Muscle layer of duodenum (tissue), 2 donors: ENCODE data around the gene CSNK1E.

Experiments
- H3K27ac ChIP-seq: one replicate; pipeline ENCODE4 v1.7.0; 2013; ENCODE audit warnings: mild to moderate bottlenecking, low read length
- H3K27me3 ChIP-seq: one replicate; pipeline ENCODE4 v1.7.0; 2013; ENCODE audit warnings: low read depth, mild to moderate bottlenecking, control low read depth, low read length
- H3K36me3 ChIP-seq, 2 donors: one replicate each; pipeline ENCODE4 v1.7.0; 2013; ENCODE audit warnings: low read length in 2 of 2, control low read depth in 1 of 2, mild to moderate bottlenecking in 1 of 2; ENCODE audit not compliant: insufficient read depth in 2 of 2, control insufficient read depth in 1 of 2
- H3K4me1 ChIP-seq, 2 donors: one replicate each; pipeline ENCODE4 v1.7.0; 2013; ENCODE audit warnings: low read length in 2 of 2, mild to moderate bottlenecking in 2 of 2, control low read depth in 1 of 2, moderate library complexity in 1 of 2; ENCODE audit not compliant: insufficient read depth in 2 of 2, control insufficient read depth in 1 of 2
- H3K4me3 ChIP-seq, 2 donors: one replicate each; pipeline ENCODE4 v1.7.0; 2013; ENCODE audit warnings: low read length in 2 of 2, low read depth in 1 of 2, mild to moderate bottlenecking in 1 of 2
- H3K9me3 ChIP-seq, 2 donors: one replicate each; pipeline ENCODE4 v1.7.0; 2013; ENCODE audit warnings: low read length in 2 of 2, control low read depth in 1 of 2, mild to moderate bottlenecking in 1 of 2; ENCODE audit not compliant: control insufficient read depth in 1 of 2
- donor health status: healthy.

CSNK1E gene

GRCh38 chr22:38286915-38287669 is 30.1 kb downstream of the CSNK1E start:
- Histone ChIP-seq H3K9me3 (no peaks in the 10 kb centered on the region), H3K36me3 (peaks cover 0 to 13% of the 10 kb centered on the region in 2 donors), H3K4me3 (no peak overlapping the region), H3K4me1 (peaks cover 0 to 12% of the 10 kb centered on the region in 2 donors), H3K27me3 (no peaks in the 10 kb centered on the region), H3K27ac (no peak overlapping the region)

GRCh38 chr22:38285018-38285417 is 32.2 kb downstream of the CSNK1E start:
- Histone ChIP-seq H3K27ac (no peak overlapping the region), H3K9me3 (no peaks in the 10 kb centered on the region), H3K36me3 (peaks cover 0 to 7% of the 10 kb centered on the region in 2 donors), H3K4me1 (peaks cover 0 to 11% of the 10 kb centered on the region in 2 donors), H3K4me3 (no peak overlapping the region), H3K27me3 (no peaks in the 10 kb centered on the region)

- H3K9me3 ChIP-seq: no peaks in the 10 kb centered on the region
- no peak overlapping the region for H3K4me3 ChIP-seq
- H3K36me3 ChIP-seq: no peaks in the 10 kb centered on the region
- H3K4me1 ChIP-seq: peaks cover 0 to 11% of the 10 kb centered on the region in 2 donors
- H3K27ac ChIP-seq: peak overlapping the region; percentile 82
- no peaks in the 10 kb centered on the region for H3K27me3 ChIP-seq
Measured at GRCh38 chr22:38284042-38284402, 33.2 kb downstream of the CSNK1E start.

GRCh38 chr22:38282397-38282796 is 34.8 kb downstream of the CSNK1E start:
- H3K9me3 ChIP-seq: no peaks in the 10 kb centered on the region
- peaks cover 0 to 11% of the 10 kb centered on the region in 2 donors for H3K4me1 ChIP-seq
- no peak overlapping the region for H3K4me3 ChIP-seq
- H3K27ac ChIP-seq: no peak overlapping the region
- H3K27me3 ChIP-seq: no peaks in the 10 kb centered on the region
- H3K36me3 ChIP-seq: no peaks in the 10 kb centered on the region

- H3K27ac ChIP-seq: no peak overlapping the region
- H3K4me3 ChIP-seq: no peak overlapping the region
- H3K4me1 ChIP-seq: peaks cover 16 to 17% of the 10 kb centered on the region in 2 donors
- no peaks in the 10 kb centered on the region for H3K27me3 ChIP-seq
- H3K9me3 ChIP-seq: no peaks in the 10 kb centered on the region
- H3K36me3 ChIP-seq: no peaks in the 10 kb centered on the region
Measured at GRCh38 chr22:38276166-38276565, 41.1 kb downstream of the CSNK1E start.

GRCh38 chr22:38273135-38273826 is 44.0 kb downstream of the CSNK1E start:
- Histone ChIP-seq H3K4me1 (peaks cover 23 to 39% of the 10 kb centered on the region in 2 donors), H3K27me3 (no peaks in the 10 kb centered on the region), H3K36me3 (no peaks in the 10 kb centered on the region), H3K9me3 (no peaks in the 10 kb centered on the region), H3K4me3 (peak overlapping the region; percentile 89), H3K27ac (peak overlapping the region; percentile 98)

GRCh38 chr22:38272373-38273134 is 44.7 kb downstream of the CSNK1E start, which contains the start of gene TMEM184B:
TSS of gene TMEM184B (minus strand) at chr22:38273010. CDS start at chr22:38247961, 25,049 bp downstream.
- Histone ChIP-seq H3K27ac (peak within 1 kb of the TSS; percentile 98), H3K27me3 (no peaks in the 10 kb centered on the region), H3K36me3 (no peaks in the 10 kb centered on the region), H3K4me3 (peak within 1 kb of the TSS; percentile 89 to 90), H3K4me1 (peaks cover 23 to 39% of the 10 kb centered on the region in 2 donors), H3K9me3 (no peaks in the 10 kb centered on the region)

GRCh38 chr22:38271927-38272372 is 45.3 kb downstream of the CSNK1E start:
- H3K4me3 ChIP-seq: peak overlapping the region; percentile 89 to 90
- H3K4me1 ChIP-seq: peaks cover 23 to 39% of the 10 kb centered on the region in 2 donors
- H3K9me3 ChIP-seq: no peaks in the 10 kb centered on the region
- peak overlapping the region; percentile 67 for H3K27ac ChIP-seq
- H3K27me3 ChIP-seq: no peaks in the 10 kb centered on the region
- H3K36me3 ChIP-seq: no peaks in the 10 kb centered on the region

- Histone ChIP-seq H3K4me1 (peaks cover 26 to 43% of the 10 kb centered on the region in 2 donors), H3K4me3 (peak overlapping the region; percentile 89 to 90), H3K9me3 (no peaks in the 10 kb centered on the region), H3K27ac (peak overlapping the region; percentile 53), H3K27me3 (no peaks in the 10 kb centered on the region), H3K36me3 (no peaks in the 10 kb centered on the region)
Measured at GRCh38 chr22:38271101-38271500, 46.1 kb downstream of the CSNK1E start.

- no peaks in the 10 kb centered on the region for H3K9me3 ChIP-seq
- peaks cover 29 to 49% of the 10 kb centered on the region in 2 donors for H3K4me1 ChIP-seq
- H3K36me3 ChIP-seq: no peaks in the 10 kb centered on the region
- H3K27me3 ChIP-seq: no peaks in the 10 kb centered on the region
- H3K4me3 ChIP-seq: peak overlapping the region; percentile 89 to 90
- peak overlapping the region; percentile 53 for H3K27ac ChIP-seq
Measured at GRCh38 chr22:38270091-38270992, 46.9 kb downstream of the CSNK1E start.
